Retina (tissue), 1 donor: ENCODE data around the gene TMEM150B.
"Not testable (repeated sequence)": the region's sequence is repeated elsewhere in the genome, so short reads cannot be mapped to it uniquely, and the experiment has no call there.

Experiments used
- DNase-seq: peaks from one replicate; pipeline ENCODE4 v3.0.0-alpha.2; 2016

TMEM150B gene

GRCh38 chr19:55336101-55336500 lies 11.0 kb upstream of the TMEM150B start:
- no peak for DNase-seq

- no peak for DNase-seq
Measured at GRCh38 chr19:55333870-55334269, 8.7 kb upstream of the TMEM150B start.

GRCh38 chr19:55329791-55330190 lies 4.7 kb upstream of the TMEM150B start:
- not testable (repeated sequence) for DNase-seq

- not testable (repeated sequence) for DNase-seq
Measured at GRCh38 chr19:55328774-55329318, 3.7 kb upstream of the TMEM150B start.

GRCh38 chr19:55324662-55325061 lies 479 bp downstream of the TMEM150B start:
- DNase-seq = no peak

- DNase-seq = no peak
Measured at GRCh38 chr19:55322204-55322885, 2.8 kb downstream of the TMEM150B start.

- no peak for DNase-seq
Measured at GRCh38 chr19:55321466-55322137, 3.5 kb downstream of the TMEM150B start.

GRCh38 chr19:55320844-55321419 lies 4.2 kb downstream of the TMEM150B start:
- no peak for DNase-seq

GRCh38 chr19:55319785-55320184 lies 5.4 kb downstream of the TMEM150B start:
- DNase-seq = peak; percentile 81

- DNase-seq = no peak
Measured at GRCh38 chr19:55316646-55317045, 8.5 kb downstream of the TMEM150B start.

- DNase-seq = no peak
Measured at GRCh38 chr19:55315956-55316525, 9.1 kb downstream of the TMEM150B start.

GRCh38 chr19:55314396-55314795 lies 10.7 kb downstream of the TMEM150B start:
- DNase-seq = no peak

GRCh38 chr19:55312621-55313512 lies 12.3 kb downstream of the TMEM150B start:
- DNase-seq = no peak

- DNase-seq = no peak
Measured at GRCh38 chr19:55311797-55312196, 13.3 kb downstream of the TMEM150B start.

- no peak for DNase-seq
Measured at GRCh38 chr19:55311397-55311796, 13.7 kb downstream of the TMEM150B start.

- no peak for DNase-seq
Measured at GRCh38 chr19:55310498-55310897, 14.6 kb downstream of the TMEM150B start.

GRCh38 chr19:55309448-55309847 lies 15.7 kb downstream of the TMEM150B start:
- DNase-seq = no peak

- no peak for DNase-seq
Measured at GRCh38 chr19:55308281-55308680, 16.9 kb downstream of the TMEM150B start.

- DNase-seq = no peak
Measured at GRCh38 chr19:55306712-55307111, 18.4 kb downstream of the TMEM150B start.

GRCh38 chr19:55305983-55306562 lies 19.1 kb downstream of the TMEM150B start:
- no peak for DNase-seq

GRCh38 chr19:55305491-55305890 lies 19.6 kb downstream of the TMEM150B start:
- peak; percentile 48 for DNase-seq

GRCh38 chr19:55304980-55305379 lies 20.2 kb downstream of the TMEM150B start:
- no peak for DNase-seq
